ENCODE data around the gene MLANA.

- no peak for TF ChIP-seq TAF1 (IDR thresholded peaks at IDR 0.05; ENCODE audit: low read depth, low read length)
- no peak for TF ChIP-seq POLR2A (IDR thresholded peaks at IDR 0.05; ENCODE audit: low read depth, low read length)
- no peak for TF ChIP-seq SPI1 (IDR thresholded peaks at IDR 0.05; ENCODE audit: low read depth, low read length)
Measured at GRCh38 chr9:5871785-5872184, 18.9 kb upstream of the MLANA start.

All from GM12891 (cell line).